ENCODE measurements around the gene FAM76A. TPM values are rescaled to one million over a fixed set of nuclear protein-coding genes. Genes with fewer than 3 reads are reported as not detected.

Gene FAM76A
- total RNA-seq, 1 experiment from 2014 or later: 9.7 TPM

GRCh38 chr1:27763358-27763757, 37.6 kb downstream of the FAM76A start:
- peak overlapping the region; percentile 46 for H3K27ac Mint-ChIP-seq (ENCODE audit: low read depth, unreplicated experiment)
- peaks cover 37% of the 10 kb centered on the region for H3K36me3 Mint-ChIP-seq (ENCODE audit: insufficient read depth, unreplicated experiment)
- CTCF ChIA-PET: no interaction called here
- no TSS peak for BruUV-seq (replicated peaks)
- no peaks in the 10 kb centered on the region for H3K4me1 Mint-ChIP-seq (ENCODE audit: insufficient read depth, unreplicated experiment)
- H3K27me3 Mint-ChIP-seq (ENCODE audit: insufficient read depth, unreplicated experiment): no peaks in the 10 kb centered on the region
- H3K4me3 Mint-ChIP-seq (ENCODE audit: unreplicated experiment): no peak overlapping the region
- no peak for DNase-seq (ENCODE audit: unreplicated experiment)
- no peaks in the 10 kb centered on the region for H3K9me3 Mint-ChIP-seq (ENCODE audit: unreplicated experiment)
- POLR2A ChIA-PET: interaction anchor here (2.5 kb wide), 1 partner anchor 10 kb away, joined by 18 read pairs; the partner anchor contains the start of gene STX12
- no peak for TF ChIP-seq CTCF (IDR thresholded peaks at IDR 0.05; ENCODE audit: unreplicated experiment)
- intact Hi-C loops (cut with micrococcal nuclease): no loop called here

- intact Hi-C loops (cut with micrococcal nuclease): loop anchor here (5.0 kb wide), 2 partner anchors 62 to 98 kb away; partner anchors contain the start of genes IFI6 and PPP1R8
- no peak for TF ChIP-seq CTCF (IDR thresholded peaks at IDR 0.05; ENCODE audit: unreplicated experiment)
- no peak overlapping the region for H3K4me3 Mint-ChIP-seq (ENCODE audit: unreplicated experiment)
- CTCF ChIA-PET: no interaction called here
- no peaks in the 10 kb centered on the region for H3K36me3 Mint-ChIP-seq (ENCODE audit: insufficient read depth, unreplicated experiment)
- POLR2A ChIA-PET: interaction anchor here (0.9 kb wide), 1 partner anchor 41 kb away, joined by 4 read pairs; no protein-coding TSS in a partner anchor
- H3K27me3 Mint-ChIP-seq (ENCODE audit: insufficient read depth, unreplicated experiment): no peaks in the 10 kb centered on the region
- no peaks in the 10 kb centered on the region for H3K9me3 Mint-ChIP-seq (ENCODE audit: unreplicated experiment)
- no peak for DNase-seq (ENCODE audit: unreplicated experiment)
- peaks cover 6% of the 10 kb centered on the region for H3K4me1 Mint-ChIP-seq (ENCODE audit: insufficient read depth, unreplicated experiment)
- BruUV-seq (replicated peaks): no TSS peak
- H3K27ac Mint-ChIP-seq (ENCODE audit: low read depth, unreplicated experiment): no peak overlapping the region
These were observed 44.6 kb downstream of the FAM76A start for GRCh38 chr1:27770293-27770830.

- DNase-seq (ENCODE audit: unreplicated experiment): no peak
- Mint-ChIP-seq H3K4me1 (ENCODE audit: insufficient read depth, unreplicated experiment) (peaks cover 14% of the 10 kb centered on the region), H3K27ac (ENCODE audit: low read depth, unreplicated experiment) (peak overlapping the region; percentile 89), H3K36me3 (ENCODE audit: insufficient read depth, unreplicated experiment) (no peaks in the 10 kb centered on the region), H3K4me3 (ENCODE audit: unreplicated experiment) (peak overlapping the region; percentile 85), H3K27me3 (ENCODE audit: insufficient read depth, unreplicated experiment) (no peaks in the 10 kb centered on the region), H3K9me3 (ENCODE audit: unreplicated experiment) (no peaks in the 10 kb centered on the region)
- intact Hi-C loops (cut with micrococcal nuclease): loop anchor here (5.0 kb wide), 2 partner anchors 60 to 100 kb away; partner anchors contain the start of genes IFI6 and PPP1R8
- no peak for TF ChIP-seq CTCF (IDR thresholded peaks at IDR 0.05; ENCODE audit: unreplicated experiment)
- CTCF ChIA-PET: interaction anchor here (0.7 to 2.2 kb wide), 3 partner anchors 13 to 186 kb away, joined by 3 to 5 read pairs (median 4); partner anchors contain the start of gene FAM76A
- BruUV-seq (replicated peaks): TSS peak; percentile 94
- POLR2A ChIA-PET: interaction anchor here (0.6 to 3.7 kb wide), 28 partner anchors 9 to 896 kb away, joined by 3 to 72 read pairs (median 4); partner anchors contain the start of genes EYA3, FAM76A, IFI6 and MAP3K6
These were observed 46.5 kb downstream of the FAM76A start for GRCh38 chr1:27772036-27772931.

Data from MCF 10A (cell line).